ENCODE data around the gene CPE.
A peak's percentile ranks its signal among the peaks of the same experiment; 100 is the strongest.
"Not testable (repeated sequence)": the region's sequence is repeated elsewhere in the genome, so short reads cannot be mapped to it uniquely, and the experiment has no call there.

CPE gene

DNA sequence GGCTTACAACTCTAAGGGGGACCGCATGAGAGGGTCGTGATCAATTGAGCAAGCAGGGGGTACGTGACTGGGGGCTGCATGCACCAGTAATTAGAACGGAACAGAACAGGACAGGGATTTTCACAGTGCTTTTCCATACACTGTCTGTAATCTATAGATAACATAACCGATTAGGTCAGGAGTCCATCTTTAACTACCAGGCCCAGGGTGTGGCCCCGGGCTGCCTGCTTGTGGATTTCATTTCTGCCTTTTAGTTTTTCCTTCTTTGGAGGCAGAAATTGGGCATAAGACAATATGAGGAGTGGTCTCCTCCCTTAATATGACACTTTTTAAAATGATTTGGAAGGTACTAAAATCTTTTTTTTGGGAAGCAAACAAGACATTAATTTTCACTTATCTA lies 113.8 kb downstream of the CPE start:
- not testable (repeated sequence) for H3K23ac ChIP-seq (ENCODE audit: low read length); H3K4me1 ChIP-seq (ENCODE audit: control insufficient read depth, low read depth, low read length); H2BK120ac ChIP-seq (ENCODE audit: low read depth, low read length); H3K79me1 ChIP-seq (ENCODE audit: low read length); H4K8ac ChIP-seq (ENCODE audit: low read depth, low read length); H2AK5ac ChIP-seq (ENCODE audit: low read length); H3K4me2 ChIP-seq (ENCODE audit: low read length); H3K27me3 ChIP-seq (ENCODE audit: insufficient read depth, low read length, poor library complexity); H3K56ac ChIP-seq (ENCODE audit: low read length); H3K36me3 ChIP-seq (ENCODE audit: control insufficient read depth, insufficient read depth, low read length); H3K4ac ChIP-seq (ENCODE audit: low read depth, low read length); H2BK5ac ChIP-seq (ENCODE audit: low read length); H3K18ac ChIP-seq (ENCODE audit: low read length); H3K27ac ChIP-seq (ENCODE audit: low read depth, low read length); H3K79me2 ChIP-seq (ENCODE audit: control insufficient read depth, insufficient read depth, low read length); H3K4me3 ChIP-seq (ENCODE audit: low read length); H3K9ac ChIP-seq (ENCODE audit: low read length); DNase-seq; H4K5ac ChIP-seq (ENCODE audit: low read length); H2BK15ac ChIP-seq (replicated peaks; ENCODE audit: low read depth)
- no CpG with 5 or more reads among the region's 6 CpGs for WGBS (ENCODE audit: extremely low coverage, insufficient coverage, low lambda C conversion rate)

DNA sequence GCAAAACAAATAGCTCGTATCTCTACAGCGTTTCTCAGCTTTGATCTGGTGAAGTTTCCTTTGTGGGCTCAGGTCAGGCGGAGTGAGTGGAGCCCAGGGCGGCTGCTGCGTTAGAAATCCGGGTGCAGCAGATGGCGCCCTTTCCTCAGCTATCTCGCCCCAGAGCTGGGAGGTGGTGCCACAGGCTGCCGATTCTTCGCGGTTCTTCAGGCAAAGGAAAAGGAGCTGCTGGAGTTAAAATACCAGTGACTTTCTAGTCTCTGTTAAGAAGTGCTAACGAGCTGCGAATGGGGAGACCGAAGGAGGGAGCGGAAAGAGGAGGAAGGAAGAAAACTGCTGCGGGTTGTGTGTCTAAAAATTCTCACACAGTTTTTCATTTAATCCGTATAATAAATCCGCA lies 114.6 kb downstream of the CPE start:
- no peak overlapping the region for H3K23ac ChIP-seq (ENCODE audit: low read length)
- peaks cover 2% of the 10 kb centered on the region for H3K27me3 ChIP-seq (ENCODE audit: insufficient read depth, low read length, poor library complexity)
- H3K4me2 ChIP-seq (ENCODE audit: low read length), result no peak overlapping the region
- H3K4me1 ChIP-seq (ENCODE audit: control insufficient read depth, low read depth, low read length), result peaks cover 2% of the 10 kb centered on the region
- no peak overlapping the region for H3K4ac ChIP-seq (ENCODE audit: low read depth, low read length)
- no peak overlapping the region for H4K5ac ChIP-seq (ENCODE audit: low read length)
- no peak overlapping the region for H2BK15ac ChIP-seq (replicated peaks; ENCODE audit: low read depth)
- no peak overlapping the region for H3K56ac ChIP-seq (ENCODE audit: low read length)
- no peaks in the 10 kb centered on the region for H3K79me1 ChIP-seq (ENCODE audit: low read length)
- H3K79me2 ChIP-seq (ENCODE audit: control insufficient read depth, insufficient read depth, low read length), result no peaks in the 10 kb centered on the region
- no peak overlapping the region for H3K9ac ChIP-seq (ENCODE audit: low read length)
- no peak overlapping the region for H2BK120ac ChIP-seq (ENCODE audit: low read depth, low read length)
- no peak overlapping the region for H4K8ac ChIP-seq (ENCODE audit: low read depth, low read length)
- DNase-seq, result peak; percentile 96
- no CpG with 5 or more reads among the region's 18 CpGs for WGBS (ENCODE audit: extremely low coverage, insufficient coverage, low lambda C conversion rate)
- no peak overlapping the region for H2AK5ac ChIP-seq (ENCODE audit: low read length)
- no peak overlapping the region for H2BK5ac ChIP-seq (ENCODE audit: low read length)
- H3K18ac ChIP-seq (ENCODE audit: low read length), result no peak overlapping the region
- H3K36me3 ChIP-seq (ENCODE audit: control insufficient read depth, insufficient read depth, low read length), result no peaks in the 10 kb centered on the region
- H3K4me3 ChIP-seq (ENCODE audit: low read length), result no peak overlapping the region
- H3K27ac ChIP-seq (ENCODE audit: low read depth, low read length), result no peak overlapping the region

DNA sequence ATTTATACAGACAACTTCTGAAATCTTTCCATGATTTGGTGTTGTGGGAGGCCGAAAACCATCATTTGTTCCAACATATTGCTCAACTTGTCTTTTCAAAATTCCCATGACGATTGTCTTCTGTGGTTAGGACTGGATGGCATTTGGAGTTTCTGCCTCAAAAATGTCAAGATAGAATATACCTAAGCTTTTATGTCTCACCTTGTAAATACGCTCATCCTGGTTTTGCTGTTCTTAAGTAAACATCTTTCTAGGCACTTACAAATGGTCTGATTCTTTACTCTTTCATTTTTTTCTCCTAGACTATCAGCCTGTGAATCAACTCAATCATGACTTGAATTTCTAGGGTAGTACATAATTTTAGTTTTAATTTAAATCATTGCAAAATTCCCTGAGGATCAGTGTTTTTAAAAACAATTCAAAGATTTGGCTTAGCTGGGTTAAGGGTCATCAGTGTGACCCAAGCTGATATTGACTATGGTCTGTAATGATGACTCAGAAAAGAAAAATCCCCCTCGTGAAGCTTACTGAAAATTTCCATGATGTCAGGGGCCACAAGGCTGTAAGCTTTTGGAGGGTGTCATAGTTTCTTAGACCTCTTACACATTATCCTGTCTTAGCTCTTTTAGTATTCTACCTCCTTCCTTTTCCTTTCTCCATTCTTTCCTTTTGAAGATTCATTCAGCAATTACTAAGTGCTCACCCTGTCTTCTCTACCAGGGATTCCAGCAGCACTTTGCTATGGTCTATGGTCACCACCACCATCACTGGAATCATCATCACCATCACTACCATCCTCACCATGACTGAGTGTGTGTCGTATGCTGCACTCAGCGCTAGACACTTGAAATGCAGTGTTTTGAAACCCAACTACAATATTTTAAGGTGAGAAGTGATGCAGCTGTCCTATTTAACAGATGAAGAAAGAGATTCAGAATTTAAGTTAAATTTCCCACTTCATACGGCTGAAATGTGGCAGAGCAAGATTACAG lies 124.4 kb downstream of the CPE start:
- H2BK15ac ChIP-seq (replicated peaks; ENCODE audit: low read depth), result no peak overlapping the region
- no peak overlapping the region for H3K18ac ChIP-seq (ENCODE audit: low read length)
- H4K5ac ChIP-seq (ENCODE audit: low read length), result no peak overlapping the region
- H4K8ac ChIP-seq (ENCODE audit: low read depth, low read length), result no peak overlapping the region
- no peaks in the 10 kb centered on the region for H3K79me2 ChIP-seq (ENCODE audit: control insufficient read depth, insufficient read depth, low read length)
- H2AK5ac ChIP-seq (ENCODE audit: low read length), result no peak overlapping the region
- H3K79me1 ChIP-seq (ENCODE audit: low read length), result no peaks in the 10 kb centered on the region
- DNase-seq, result peak; percentile 65
- no peaks in the 10 kb centered on the region for H3K27me3 ChIP-seq (ENCODE audit: insufficient read depth, low read length, poor library complexity)
- no peak overlapping the region for H3K56ac ChIP-seq (ENCODE audit: low read length)
- H3K9ac ChIP-seq (ENCODE audit: low read length), result no peak overlapping the region
- H2BK120ac ChIP-seq (ENCODE audit: low read depth, low read length), result no peak overlapping the region
- no peak overlapping the region for H3K4ac ChIP-seq (ENCODE audit: low read depth, low read length)
- H3K36me3 ChIP-seq (ENCODE audit: control insufficient read depth, insufficient read depth, low read length), result no peaks in the 10 kb centered on the region
- no peak overlapping the region for H3K4me3 ChIP-seq (ENCODE audit: low read length)
- H3K4me2 ChIP-seq (ENCODE audit: low read length), result no peak overlapping the region
- no peaks in the 10 kb centered on the region for H3K4me1 ChIP-seq (ENCODE audit: control insufficient read depth, low read depth, low read length)
- no peak overlapping the region for H2BK5ac ChIP-seq (ENCODE audit: low read length)
- H3K23ac ChIP-seq (ENCODE audit: low read length), result no peak overlapping the region
- no peak overlapping the region for H3K27ac ChIP-seq (ENCODE audit: low read depth, low read length)
- no CpG with 5 or more reads among the region's 7 CpGs for WGBS (ENCODE audit: extremely low coverage, insufficient coverage, low lambda C conversion rate)

DNA sequence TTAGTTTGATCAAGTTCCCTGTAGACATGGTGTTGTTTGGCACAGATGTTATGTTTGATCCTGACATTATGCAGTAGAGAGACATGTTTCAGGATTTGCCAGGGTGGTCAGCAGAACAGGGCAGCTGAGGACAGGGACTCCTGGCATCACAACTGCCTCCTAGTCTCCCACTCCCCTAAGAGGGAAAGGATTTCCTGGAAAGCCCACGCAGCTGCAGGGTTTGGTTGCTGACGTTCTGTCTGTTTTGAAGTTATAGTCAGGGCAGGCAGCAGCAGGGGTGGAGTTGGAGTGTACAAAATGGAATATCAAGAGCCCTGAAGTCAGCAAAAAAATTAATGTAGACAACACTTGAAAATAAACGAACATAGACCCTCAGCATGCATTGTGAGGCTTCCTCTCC lies 125.4 kb downstream of the CPE start:
- H3K27ac ChIP-seq (ENCODE audit: low read depth, low read length), result no peak overlapping the region
- no peaks in the 10 kb centered on the region for H3K36me3 ChIP-seq (ENCODE audit: control insufficient read depth, insufficient read depth, low read length)
- no peak overlapping the region for H2AK5ac ChIP-seq (ENCODE audit: low read length)
- no peak overlapping the region for H2BK5ac ChIP-seq (ENCODE audit: low read length)
- no peak overlapping the region for H3K4me2 ChIP-seq (ENCODE audit: low read length)
- no CpG with 5 or more reads among the region's 3 CpGs for whole genome bisulfite sequencing (ENCODE audit: extremely low coverage, insufficient coverage, low lambda C conversion rate)
- no peaks in the 10 kb centered on the region for H3K79me1 ChIP-seq (ENCODE audit: low read length)
- no peak overlapping the region for H3K56ac ChIP-seq (ENCODE audit: low read length)
- H3K79me2 ChIP-seq (ENCODE audit: control insufficient read depth, insufficient read depth, low read length), result no peaks in the 10 kb centered on the region
- H3K27me3 ChIP-seq (ENCODE audit: insufficient read depth, low read length, poor library complexity), result no peaks in the 10 kb centered on the region
- no peak overlapping the region for H2BK120ac ChIP-seq (ENCODE audit: low read depth, low read length)
- no peak overlapping the region for H3K23ac ChIP-seq (ENCODE audit: low read length)
- no peak overlapping the region for H3K9ac ChIP-seq (ENCODE audit: low read length)
- H3K4ac ChIP-seq (ENCODE audit: low read depth, low read length), result no peak overlapping the region
- no peak overlapping the region for H4K5ac ChIP-seq (ENCODE audit: low read length)
- no peak overlapping the region for H3K4me3 ChIP-seq (ENCODE audit: low read length)
- no peak overlapping the region for H4K8ac ChIP-seq (ENCODE audit: low read depth, low read length)
- H2BK15ac ChIP-seq (replicated peaks; ENCODE audit: low read depth), result no peak overlapping the region
- DNase-seq, result no peak
- no peak overlapping the region for H3K18ac ChIP-seq (ENCODE audit: low read length)
- H3K4me1 ChIP-seq (ENCODE audit: control insufficient read depth, low read depth, low read length), result no peaks in the 10 kb centered on the region

DNA sequence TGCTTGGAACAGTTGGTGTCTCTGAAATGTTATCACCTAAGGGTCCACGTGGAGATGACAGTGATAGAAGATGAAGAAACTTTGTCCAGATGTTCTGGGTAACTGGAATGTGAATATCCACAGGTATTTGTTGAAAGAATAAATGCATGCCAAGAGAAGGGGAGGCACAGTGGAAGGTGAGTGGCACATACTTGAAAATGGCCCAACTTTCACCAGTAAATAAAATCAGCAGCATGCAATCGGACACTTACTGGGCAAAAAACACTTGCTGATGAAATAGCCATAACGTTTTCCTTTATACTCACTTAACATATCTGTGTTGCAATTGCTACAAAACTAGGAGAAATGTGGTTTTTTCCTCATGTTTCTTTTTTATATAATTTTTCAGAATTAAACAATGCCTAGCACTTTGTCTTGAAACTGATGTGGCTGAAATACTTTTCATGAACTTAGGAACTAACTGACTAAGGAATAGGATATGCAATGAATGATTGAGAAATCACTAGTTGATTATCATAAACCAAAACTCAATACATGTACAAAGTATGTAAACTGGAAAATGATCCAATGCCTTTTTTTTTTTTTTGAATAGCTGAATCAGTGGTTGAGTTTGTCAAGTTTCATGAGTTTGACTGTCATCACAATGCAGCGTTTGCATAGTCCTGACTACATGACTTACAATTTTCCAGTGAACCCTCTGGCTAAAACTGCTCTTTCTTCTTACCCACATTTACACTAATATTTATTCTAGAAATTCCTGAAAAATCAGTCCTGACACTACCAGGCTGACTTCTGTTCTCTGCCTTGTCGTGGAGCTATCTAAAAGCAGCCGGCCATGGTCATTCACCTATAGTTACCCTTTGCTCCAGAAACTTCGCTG lies 127.4 kb downstream of the CPE start:
- no peak overlapping the region for H3K4ac ChIP-seq (ENCODE audit: low read depth, low read length)
- no peak for DNase-seq
- no peak overlapping the region for H4K5ac ChIP-seq (ENCODE audit: low read length)
- H3K27me3 ChIP-seq (ENCODE audit: insufficient read depth, low read length, poor library complexity), result no peaks in the 10 kb centered on the region
- no CpG with 5 or more reads among the region's 7 CpGs for WGBS (ENCODE audit: extremely low coverage, insufficient coverage, low lambda C conversion rate)
- H3K18ac ChIP-seq (ENCODE audit: low read length), result no peak overlapping the region
- no peak overlapping the region for H3K27ac ChIP-seq (ENCODE audit: low read depth, low read length)
- H3K23ac ChIP-seq (ENCODE audit: low read length), result no peak overlapping the region
- H3K36me3 ChIP-seq (ENCODE audit: control insufficient read depth, insufficient read depth, low read length), result no peaks in the 10 kb centered on the region
- H3K9ac ChIP-seq (ENCODE audit: low read length), result no peak overlapping the region
- no peaks in the 10 kb centered on the region for H3K79me1 ChIP-seq (ENCODE audit: low read length)
- H3K56ac ChIP-seq (ENCODE audit: low read length), result no peak overlapping the region
- H3K79me2 ChIP-seq (ENCODE audit: control insufficient read depth, insufficient read depth, low read length), result no peaks in the 10 kb centered on the region
- H2BK15ac ChIP-seq (replicated peaks; ENCODE audit: low read depth), result no peak overlapping the region
- H2BK5ac ChIP-seq (ENCODE audit: low read length), result no peak overlapping the region
- no peak overlapping the region for H2BK120ac ChIP-seq (ENCODE audit: low read depth, low read length)
- no peaks in the 10 kb centered on the region for H3K4me1 ChIP-seq (ENCODE audit: control insufficient read depth, low read depth, low read length)
- no peak overlapping the region for H2AK5ac ChIP-seq (ENCODE audit: low read length)
- H4K8ac ChIP-seq (ENCODE audit: low read depth, low read length), result no peak overlapping the region
- H3K4me3 ChIP-seq (ENCODE audit: low read length), result no peak overlapping the region
- no peak overlapping the region for H3K4me2 ChIP-seq (ENCODE audit: low read length)
